Islet precursor cell (in vitro differentiated cells): ENCODE results near the gene HOXC11.

ENCODE experiments used
- DNase-seq: peaks from one replicate; pipeline ENCODE4 v3.0.0-alpha.2; 2018

The HOXC11 gene

DNA sequence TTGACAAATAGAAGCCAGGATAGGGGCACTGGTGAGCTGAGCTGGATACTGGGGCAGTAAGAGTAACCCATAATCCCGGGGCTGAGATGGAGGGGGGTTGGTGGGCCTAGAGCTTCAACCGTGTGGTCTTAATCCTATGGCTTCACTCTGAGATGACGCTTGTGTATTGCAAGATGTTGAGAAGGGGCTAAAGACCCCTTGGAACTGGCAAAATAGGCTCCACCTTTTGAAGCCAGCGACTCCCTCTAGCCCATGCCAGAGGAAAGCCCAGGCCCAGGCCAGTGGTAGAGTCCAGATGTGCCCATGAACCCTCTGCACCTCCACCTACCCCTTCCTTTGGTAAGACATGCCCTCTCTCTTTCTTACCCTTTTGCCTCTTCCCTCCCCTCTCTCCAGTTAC lies 13.6 kb upstream of the HOXC11 start:
- DNase-seq, result no peak

DNA sequence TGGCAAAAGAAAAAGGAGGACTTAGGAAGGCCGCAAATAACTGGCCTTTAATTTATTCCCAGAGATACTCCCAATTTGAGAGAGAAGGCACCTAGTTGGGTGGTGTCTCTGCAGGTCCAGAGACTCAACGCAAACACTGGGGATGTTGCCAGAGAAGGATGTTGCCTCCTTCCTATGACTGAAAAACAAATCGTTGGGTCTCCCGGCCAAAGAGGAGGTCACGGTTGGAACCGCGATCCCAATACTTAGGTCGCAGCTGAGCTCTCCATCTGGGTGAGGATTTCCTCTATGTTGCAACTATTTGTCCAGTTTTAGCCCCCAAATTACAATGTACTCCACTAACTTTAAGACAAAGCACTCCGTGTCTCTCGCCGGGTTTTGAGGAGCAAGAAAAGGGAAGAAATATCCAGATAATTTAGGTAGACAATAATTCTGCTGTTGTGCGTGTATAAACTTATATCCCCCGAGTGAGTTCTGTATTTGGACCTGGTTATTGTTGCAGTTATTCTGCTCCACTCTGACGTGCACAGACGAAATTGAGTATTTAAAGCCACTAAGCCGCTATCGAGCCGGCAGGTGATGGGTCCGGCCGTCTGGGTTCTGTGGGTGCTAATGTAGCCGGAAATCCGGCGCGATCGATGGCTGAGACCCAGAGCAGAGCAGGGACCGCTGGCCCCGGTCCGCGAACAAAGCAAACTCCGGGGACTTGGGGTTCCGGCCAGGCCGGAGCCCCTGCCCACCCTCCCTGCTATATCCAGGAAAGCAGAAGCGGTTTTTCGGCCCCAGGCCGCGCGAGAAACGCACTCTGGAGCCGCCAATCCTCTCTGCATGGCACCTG lies 12.5 kb upstream of the HOXC11 start:
- DNase-seq, result peak; percentile 52

- peak; percentile 93 for DNase-seq
Observed at GRCh38 chr12:53961025-53961761, 11.7 kb upstream of the HOXC11 start.

GRCh38 chr12:53963005-53963404 lies 9.9 kb upstream of the HOXC11 start:
- no peak for DNase-seq

DNA sequence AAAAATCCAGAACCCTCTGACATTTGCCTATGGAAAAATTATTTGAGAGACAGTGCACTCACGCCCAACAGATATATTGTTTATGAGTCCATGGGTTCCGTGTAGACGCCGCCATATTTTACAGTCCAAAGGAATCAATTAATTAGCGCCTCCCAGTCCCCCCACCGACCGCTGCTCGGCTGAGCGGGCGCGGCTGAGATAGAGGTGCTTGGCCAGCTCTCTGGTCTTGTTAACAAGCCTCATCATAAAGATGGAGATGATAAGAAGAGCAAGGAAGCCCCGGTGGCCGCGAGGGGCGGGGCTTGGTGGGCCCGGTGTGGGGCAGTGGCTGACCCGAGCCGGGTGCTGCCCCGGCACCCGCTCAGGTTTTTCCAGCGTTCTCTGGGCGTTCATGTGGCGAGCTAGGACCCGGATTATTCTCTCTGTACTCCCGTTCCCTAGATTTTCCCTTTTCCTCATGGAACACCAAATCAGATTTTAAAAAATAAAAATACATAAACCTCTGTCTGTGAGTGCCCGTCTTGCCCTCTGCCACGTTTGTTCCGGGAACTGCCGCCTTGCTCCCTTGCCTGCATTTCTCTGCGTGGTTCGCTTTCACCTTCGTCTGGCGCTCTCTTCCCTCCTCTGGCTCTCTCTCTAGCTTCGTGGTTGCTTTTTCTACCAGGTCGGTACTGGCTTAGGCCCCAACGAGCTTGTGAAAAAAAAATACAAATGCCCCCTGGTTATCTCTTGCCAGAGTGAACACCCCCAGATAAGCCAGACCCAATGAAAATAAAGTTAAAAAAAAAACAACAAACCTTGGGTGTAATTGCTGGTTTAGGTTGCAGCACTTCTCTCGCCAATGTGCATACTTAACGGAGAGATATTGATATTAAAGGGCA lies 9.3 kb upstream of the HOXC11 start:
- DNase-seq, result peak; percentile 87

DNA sequence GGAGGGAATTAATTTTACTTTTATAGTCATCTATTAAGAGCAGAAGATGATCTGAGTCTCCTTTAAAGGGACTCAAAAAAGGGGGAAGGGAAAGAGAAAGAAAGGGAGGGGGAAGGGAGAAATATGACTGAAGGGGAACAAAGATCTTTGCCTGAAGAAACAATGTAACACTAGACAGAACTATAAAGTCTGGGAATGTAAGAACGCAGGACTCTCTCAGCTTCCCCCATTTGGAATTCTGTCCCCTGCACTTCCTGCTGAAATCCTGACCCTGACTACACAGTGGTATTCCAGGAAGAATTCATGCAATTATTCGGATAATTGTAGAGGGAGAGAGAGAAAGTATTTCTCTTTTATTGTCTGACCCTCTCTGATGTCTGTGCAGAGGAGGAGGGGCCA lies 8.6 kb upstream of the HOXC11 start:
- DNase-seq, result no peak

DNA sequence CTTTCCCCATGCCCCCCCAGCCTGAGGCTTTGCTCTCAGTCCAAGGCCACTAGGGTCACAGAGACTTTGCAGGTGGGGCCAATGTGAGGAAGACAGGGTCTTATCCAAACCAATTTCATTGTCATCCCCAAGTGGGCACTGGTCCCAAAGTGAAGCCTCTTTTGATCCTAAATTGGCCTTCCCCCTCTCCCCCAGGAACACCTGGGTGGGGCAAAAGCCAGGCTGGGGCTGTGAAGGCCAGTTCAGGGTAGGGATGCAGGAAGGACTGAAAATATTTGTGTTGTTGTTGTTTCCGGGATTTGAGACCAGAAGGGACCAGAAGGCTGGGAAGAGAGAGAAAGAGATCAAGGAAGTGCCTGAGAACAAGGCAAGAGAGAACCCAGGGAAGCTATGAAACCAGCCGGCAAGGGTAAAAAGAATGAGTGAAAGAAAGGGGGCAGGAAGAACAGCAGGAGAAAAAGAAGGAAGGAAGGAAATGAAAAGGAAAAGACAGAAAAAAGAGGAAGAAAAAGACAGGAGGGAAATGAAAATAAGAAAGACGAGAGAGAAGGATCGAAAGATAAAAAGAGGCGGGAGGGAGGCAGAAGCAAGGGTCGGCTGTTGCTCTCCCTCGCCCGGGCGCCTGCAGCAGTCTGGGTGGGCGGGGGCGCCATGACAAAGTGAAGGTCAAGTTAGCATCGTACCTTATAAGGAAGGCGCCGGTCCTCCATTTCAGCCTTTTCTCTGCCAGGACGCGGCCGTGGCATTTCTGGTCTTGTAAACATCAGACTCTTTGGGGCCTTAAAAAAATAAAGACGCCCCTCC lies 7.4 kb upstream of the HOXC11 start:
- peak; percentile 79 for DNase-seq

GRCh38 chr12:53966085-53966384 lies 6.9 kb upstream of the HOXC11 start:
- DNase-seq, result no peak

DNA sequence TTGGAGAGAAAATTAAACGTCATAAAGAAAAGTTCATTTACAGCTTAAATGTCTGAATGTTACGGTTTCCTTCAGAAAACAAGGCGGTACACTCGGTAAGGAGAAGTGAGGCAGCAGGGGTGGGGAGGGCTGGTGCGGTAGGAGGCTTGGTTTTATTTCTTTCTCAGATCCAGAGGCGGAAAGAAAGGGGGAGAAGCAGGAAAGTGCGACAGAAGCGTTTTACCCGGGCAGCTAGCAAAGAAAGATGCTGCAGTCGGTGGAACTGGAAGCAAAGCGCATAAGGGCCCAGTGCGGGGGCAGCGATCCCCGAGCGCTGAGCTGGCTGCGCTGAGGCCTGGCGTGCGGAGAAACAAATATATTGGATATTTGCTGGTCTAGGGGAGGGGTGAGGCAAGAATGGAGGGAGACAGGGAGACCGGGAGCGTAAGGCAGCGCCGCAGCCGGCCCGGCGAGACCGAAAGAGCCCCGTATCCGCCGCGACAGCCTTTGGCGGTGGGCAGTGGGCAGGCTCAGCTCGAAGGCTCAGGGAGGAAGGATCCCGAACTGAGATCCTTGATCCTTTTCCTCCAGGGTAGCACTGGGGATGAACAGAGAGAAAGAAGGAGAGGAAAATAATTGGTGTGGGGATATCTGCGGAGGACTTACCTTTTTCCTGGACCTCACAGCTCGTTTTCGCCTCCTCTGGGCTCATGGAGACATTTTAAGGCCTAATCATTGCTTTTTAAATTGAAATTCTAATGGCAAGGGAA lies 6.4 kb upstream of the HOXC11 start:
- DNase-seq, result no peak

- DNase-seq, result no peak
Observed at GRCh38 chr12:53967421-53967925, 5.5 kb upstream of the HOXC11 start.

DNA sequence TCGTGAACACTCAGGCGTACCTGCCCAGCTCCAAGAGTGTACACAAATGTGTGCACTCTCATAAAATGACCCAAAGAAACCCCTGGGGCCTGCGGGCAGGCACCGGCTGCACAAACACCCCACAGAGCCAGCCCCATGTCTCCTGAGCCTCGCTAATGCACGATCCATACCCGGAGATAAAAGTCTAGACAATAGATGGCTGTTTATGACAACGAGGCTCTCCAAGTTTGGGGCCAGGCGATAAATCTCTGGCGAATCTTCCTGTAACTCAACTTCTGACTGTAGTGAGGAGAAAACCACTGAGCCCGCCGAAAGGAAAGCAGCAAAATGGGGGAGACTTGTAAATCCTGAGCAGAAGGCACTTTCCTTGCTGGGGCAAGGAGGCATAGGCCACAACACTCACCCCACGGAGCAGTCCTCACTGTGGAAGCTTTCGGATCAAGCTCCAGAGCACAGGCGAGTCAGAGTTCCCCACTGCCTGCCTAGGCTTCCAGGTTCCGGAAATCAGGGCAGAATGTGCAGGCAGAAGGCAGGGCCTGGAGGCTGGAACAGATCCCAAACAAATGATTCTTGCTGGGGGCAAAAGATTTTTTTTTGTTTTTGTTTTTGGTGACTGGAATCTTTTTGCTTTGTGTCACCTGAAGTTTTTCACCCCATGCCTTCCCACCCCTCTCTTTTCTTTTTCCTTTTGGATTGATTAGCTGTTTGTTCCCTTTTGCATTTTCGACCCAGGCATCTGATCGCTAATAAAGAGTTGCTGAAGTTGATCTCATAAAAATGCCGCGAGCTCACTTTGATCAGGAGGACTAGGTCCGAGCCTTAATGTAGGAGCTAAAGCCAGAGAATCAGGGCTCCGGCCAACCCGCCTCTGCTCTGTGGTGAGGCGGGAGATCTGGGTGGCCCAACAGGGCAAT lies 4.5 kb upstream of the HOXC11 start:
- DNase-seq, result no peak

DNA sequence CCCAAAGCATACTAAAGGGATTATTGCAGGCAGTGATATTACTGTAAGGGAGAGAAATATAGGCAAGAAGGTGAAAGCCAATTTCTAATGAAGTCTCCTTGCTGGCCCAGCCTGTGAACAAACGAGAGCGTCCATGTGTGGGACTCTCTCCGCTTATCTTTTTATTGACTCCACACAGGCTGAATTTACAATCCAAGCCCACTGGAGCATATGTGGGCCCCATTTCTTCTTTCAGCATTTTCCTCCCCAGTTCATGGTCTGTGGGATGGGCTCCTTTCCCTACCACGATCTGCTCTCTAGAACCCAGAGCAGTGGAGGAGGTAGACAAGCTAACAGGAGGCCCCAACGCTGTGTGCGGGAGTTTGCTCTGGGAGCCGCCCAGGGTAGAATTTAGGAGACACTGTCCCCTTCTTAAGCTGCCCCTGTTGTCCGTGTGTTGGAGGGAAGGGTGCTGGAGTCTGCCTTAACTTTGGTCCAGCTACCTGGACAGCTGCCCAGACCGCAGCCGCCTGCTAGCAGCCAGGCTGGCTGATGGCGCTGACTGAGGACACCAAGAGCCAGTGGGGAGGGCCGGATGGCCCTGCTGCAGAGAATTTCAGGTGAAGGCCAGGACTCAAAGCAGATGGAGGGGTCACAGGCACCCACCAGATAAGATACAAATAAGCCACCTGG lies 3.2 kb upstream of the HOXC11 start:
- no peak for DNase-seq

GRCh38 chr12:53970451-53970850 lies 2.5 kb upstream of the HOXC11 start:
- no peak for DNase-seq

DNA sequence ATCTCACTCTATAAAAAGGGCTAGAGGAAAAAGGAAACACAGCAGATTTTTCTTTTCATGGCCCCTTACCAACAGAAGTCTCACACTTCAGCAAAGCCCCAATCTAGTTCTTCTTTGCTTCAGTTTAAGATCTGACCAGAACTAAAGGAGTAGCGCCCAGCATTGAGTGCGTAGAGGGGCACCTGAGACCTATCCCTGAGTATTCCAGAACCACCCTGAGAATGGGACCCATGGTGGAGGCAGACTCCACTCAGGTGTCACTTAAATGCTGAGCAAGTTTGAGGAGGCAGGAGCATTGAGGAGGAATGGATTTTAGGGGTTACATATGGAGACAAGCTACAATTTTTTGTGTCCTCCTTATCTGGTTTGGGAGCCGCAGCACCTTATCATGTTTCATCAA lies 1.8 kb upstream of the HOXC11 start:
- DNase-seq, result no peak

DNA sequence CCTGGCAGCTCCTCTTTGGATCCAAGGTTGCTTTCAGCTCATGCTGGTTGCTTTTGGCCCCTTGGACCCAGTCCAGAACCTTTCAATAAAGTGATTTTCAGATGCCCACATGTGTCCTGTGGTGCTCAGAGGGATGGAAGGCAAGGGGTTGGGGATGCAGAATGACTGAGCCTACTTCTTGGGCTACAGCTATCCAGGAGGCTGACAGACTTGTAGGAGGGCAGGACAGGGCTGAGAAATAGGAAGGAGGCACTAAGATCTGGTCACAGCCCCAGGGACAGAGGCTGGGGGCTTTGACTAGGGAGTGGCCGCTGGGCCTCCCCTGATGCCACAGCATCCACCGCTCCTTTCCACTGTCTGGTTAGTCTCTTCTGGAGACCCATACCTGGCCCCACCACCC lies 1.2 kb upstream of the HOXC11 start:
- no peak for DNase-seq

DNA sequence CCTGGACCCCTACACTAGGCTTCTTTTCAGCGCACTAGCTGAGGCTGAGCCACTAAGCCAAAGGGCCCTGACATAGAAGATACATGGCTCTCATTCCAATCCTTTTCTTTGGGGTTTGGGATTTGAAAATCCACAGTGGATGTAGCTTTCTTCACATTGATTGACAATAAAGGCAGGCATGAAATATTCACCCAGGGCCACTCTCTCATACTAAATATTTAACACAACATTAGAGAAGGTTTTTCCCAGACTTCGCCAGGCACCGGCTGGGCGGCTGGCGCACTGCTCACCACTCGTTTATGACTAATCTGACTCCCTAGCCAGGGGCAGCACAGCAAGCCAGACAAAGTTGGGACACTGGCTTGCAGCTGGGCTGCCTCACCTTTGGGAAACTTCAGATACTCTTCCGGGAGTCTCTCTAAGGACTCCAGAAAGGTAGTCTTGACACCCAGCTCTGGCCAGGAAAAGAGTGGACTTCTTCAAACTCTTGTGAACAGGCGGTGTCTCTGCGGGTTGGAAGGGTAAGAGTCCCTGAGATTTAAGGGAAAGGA lies 699 bp upstream of the HOXC11 start:
- no peak for DNase-seq

DNA sequence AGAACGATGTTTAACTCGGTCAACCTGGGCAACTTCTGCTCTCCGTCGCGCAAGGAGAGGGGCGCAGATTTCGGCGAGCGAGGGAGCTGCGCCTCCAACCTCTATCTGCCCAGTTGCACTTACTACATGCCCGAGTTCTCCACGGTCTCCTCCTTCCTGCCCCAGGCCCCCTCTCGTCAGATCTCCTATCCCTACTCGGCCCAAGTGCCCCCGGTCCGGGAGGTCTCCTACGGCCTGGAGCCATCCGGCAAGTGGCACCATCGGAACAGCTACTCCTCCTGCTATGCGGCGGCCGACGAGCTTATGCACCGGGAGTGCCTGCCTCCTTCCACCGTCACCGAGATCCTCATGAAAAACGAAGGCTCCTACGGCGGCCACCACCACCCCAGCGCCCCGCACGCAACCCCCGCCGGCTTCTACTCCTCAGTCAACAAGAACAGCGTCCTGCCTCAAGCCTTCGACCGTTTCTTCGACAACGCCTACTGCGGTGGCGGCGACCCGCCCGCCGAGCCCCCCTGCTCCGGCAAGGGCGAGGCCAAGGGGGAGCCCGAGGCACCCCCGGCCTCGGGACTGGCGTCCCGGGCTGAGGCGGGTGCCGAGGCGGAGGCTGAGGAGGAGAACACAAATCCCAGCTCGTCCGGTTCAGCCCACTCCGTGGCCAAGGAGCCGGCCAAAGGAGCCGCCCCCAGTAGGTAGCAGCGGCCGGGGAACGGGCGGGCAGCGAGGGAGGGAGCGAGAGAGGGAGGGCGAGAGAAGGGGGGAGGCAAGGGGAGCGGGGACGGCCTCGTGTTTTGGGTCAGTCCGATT lies 513 bp downstream of the HOXC11 start:
- DNase-seq, result no peak
